Suprapubic skin (tissue), 3 donors: Measurements from ENCODE around the gene ANXA8L1.
"Not testable (repeated sequence)": the region's sequence is repeated elsewhere in the genome, so short reads cannot be mapped to it uniquely, and the experiment has no call there.

ENCODE experiments used
- POLR2A ChIP-seq, 2 donors: fragments of 450-650 bp; IDR thresholded peaks; one replicate each; pipeline ENCODE4 v1.6.1; 2017; ENCODE audit warnings: antibody characterized with exemption in 2 of 2, mild to moderate bottlenecking in 2 of 2, moderate library complexity in 2 of 2
- TF ChIP-seq, protein P1 (sequence below), 2 donors: fragments of 200-600 bp in 1 of 2; fragments of 450-650 bp in 1 of 2; sonication (generic) in 1 of 2; IDR thresholded peaks; one replicate each; pipeline ENCODE4 v1.5.1; 2016 to 2019; ENCODE audit warnings: antibody characterized with exemption in 2 of 2, mild to moderate bottlenecking in 1 of 2, moderate library complexity in 1 of 2

- TF ChIP-seq, protein P1, sequence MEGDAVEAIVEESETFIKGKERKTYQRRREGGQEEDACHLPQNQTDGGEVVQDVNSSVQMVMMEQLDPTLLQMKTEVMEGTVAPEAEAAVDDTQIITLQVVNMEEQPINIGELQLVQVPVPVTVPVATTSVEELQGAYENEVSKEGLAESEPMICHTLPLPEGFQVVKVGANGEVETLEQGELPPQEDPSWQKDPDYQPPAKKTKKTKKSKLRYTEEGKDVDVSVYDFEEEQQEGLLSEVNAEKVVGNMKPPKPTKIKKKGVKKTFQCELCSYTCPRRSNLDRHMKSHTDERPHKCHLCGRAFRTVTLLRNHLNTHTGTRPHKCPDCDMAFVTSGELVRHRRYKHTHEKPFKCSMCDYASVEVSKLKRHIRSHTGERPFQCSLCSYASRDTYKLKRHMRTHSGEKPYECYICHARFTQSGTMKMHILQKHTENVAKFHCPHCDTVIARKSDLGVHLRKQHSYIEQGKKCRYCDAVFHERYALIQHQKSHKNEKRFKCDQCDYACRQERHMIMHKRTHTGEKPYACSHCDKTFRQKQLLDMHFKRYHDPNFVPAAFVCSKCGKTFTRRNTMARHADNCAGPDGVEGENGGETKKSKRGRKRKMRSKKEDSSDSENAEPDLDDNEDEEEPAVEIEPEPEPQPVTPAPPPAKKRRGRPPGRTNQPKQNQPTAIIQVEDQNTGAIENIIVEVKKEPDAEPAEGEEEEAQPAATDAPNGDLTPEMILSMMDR (IDR thresholded peaks at IDR 0.05) = not testable (repeated sequence)
- not testable (repeated sequence) for TF ChIP-seq POLR2A (IDR thresholded peaks at IDR 0.05)
These were observed 37.1 kb downstream of the ANXA8L1 start for GRCh38 chr10:46412665-46413064.
